HG03159 (cell line): Measurements from ENCODE around the gene ITIH4.

ENCODE experiments used
- ATAC-seq: cut with Tn5 transposase; IDR thresholded peaks from one replicate; pipeline ENCODE4 v1.9.1; 2021; ENCODE audit warnings: mild to moderate bottlenecking, moderate library complexity; ENCODE audit not compliant: unreplicated experiment

ITIH4 gene

GRCh38 chr3:52849656-52850055 lies 19.2 kb upstream of the ITIH4 start:
- no peak for ATAC-seq

GRCh38 chr3:52848617-52849016 lies 18.1 kb upstream of the ITIH4 start:
- ATAC-seq, result no peak

- no peak for ATAC-seq
These were observed 17.3 kb upstream of the ITIH4 start for GRCh38 chr3:52847726-52848125.

GRCh38 chr3:52847241-52847640 lies 16.8 kb upstream of the ITIH4 start:
- ATAC-seq, result no peak

- no peak for ATAC-seq
These were observed 16.0 kb upstream of the ITIH4 start for GRCh38 chr3:52846432-52846965.

GRCh38 chr3:52845691-52846431 lies 15.4 kb upstream of the ITIH4 start:
- ATAC-seq, result no peak

- ATAC-seq, result no peak
These were observed 14.7 kb upstream of the ITIH4 start for GRCh38 chr3:52845157-52845556.

- no peak for ATAC-seq
These were observed 14.0 kb upstream of the ITIH4 start for GRCh38 chr3:52844290-52844975.

GRCh38 chr3:52843881-52844280 lies 13.4 kb upstream of the ITIH4 start:
- no peak for ATAC-seq

- no peak for ATAC-seq
These were observed 12.8 kb upstream of the ITIH4 start for GRCh38 chr3:52843108-52843865.

- ATAC-seq, result no peak
These were observed 12.0 kb upstream of the ITIH4 start for GRCh38 chr3:52842424-52842823.

GRCh38 chr3:52841981-52842340 lies 11.5 kb upstream of the ITIH4 start:
- no peak for ATAC-seq

GRCh38 chr3:52841211-52841980 lies 10.9 kb upstream of the ITIH4 start:
- ATAC-seq, result no peak

- ATAC-seq, result no peak
These were observed 9.5 kb upstream of the ITIH4 start for GRCh38 chr3:52839892-52840545.

- ATAC-seq, result no peak
These were observed 8.8 kb upstream of the ITIH4 start for GRCh38 chr3:52839268-52839575.

GRCh38 chr3:52838561-52839267 lies 8.2 kb upstream of the ITIH4 start:
- ATAC-seq, result no peak

GRCh38 chr3:52836986-52837385 lies 6.5 kb upstream of the ITIH4 start:
- ATAC-seq, result no peak

GRCh38 chr3:52836471-52836845 lies 6.0 kb upstream of the ITIH4 start:
- ATAC-seq, result no peak

- no peak for ATAC-seq
These were observed 5.4 kb upstream of the ITIH4 start for GRCh38 chr3:52835766-52836470.
